ENCODE results near the gene ACOT7. TPM values are rescaled to one million over a fixed set of nuclear protein-coding genes. Genes with fewer than 3 reads are reported as not detected.

ACOT7 gene
- total RNA-seq, 1 donor from 2014 or later = 12.7 TPM

DNA sequence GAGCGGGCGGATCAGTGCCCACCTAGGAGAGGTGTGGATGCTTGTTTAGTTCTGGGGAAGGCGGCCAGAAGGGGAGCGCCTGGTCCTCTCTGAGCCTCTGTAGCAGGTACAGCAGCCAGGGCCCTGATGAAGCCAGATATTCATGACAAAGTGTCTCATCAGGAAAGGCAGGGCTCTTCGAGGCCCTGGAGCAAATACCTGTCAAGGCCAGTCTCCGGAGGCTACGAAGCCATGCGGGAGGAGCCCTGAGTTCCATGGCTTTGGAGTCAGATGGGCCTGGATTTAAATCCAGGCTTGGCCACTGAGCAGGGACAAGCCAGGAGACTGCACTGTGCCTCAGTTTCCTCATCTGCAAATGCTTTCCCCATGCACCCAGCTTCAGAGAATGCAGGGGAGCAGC lies 107.3 kb downstream of the ACOT7 start:
- TF ChIP-seq, protein P1, sequence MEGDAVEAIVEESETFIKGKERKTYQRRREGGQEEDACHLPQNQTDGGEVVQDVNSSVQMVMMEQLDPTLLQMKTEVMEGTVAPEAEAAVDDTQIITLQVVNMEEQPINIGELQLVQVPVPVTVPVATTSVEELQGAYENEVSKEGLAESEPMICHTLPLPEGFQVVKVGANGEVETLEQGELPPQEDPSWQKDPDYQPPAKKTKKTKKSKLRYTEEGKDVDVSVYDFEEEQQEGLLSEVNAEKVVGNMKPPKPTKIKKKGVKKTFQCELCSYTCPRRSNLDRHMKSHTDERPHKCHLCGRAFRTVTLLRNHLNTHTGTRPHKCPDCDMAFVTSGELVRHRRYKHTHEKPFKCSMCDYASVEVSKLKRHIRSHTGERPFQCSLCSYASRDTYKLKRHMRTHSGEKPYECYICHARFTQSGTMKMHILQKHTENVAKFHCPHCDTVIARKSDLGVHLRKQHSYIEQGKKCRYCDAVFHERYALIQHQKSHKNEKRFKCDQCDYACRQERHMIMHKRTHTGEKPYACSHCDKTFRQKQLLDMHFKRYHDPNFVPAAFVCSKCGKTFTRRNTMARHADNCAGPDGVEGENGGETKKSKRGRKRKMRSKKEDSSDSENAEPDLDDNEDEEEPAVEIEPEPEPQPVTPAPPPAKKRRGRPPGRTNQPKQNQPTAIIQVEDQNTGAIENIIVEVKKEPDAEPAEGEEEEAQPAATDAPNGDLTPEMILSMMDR (IDR thresholded peaks at IDR 0.05) = no peak
- H3K36me3 Mint-ChIP-seq (ENCODE audit: low read depth) = no peaks in the 10 kb centered on the region
- H3K27me3 Mint-ChIP-seq = no peaks in the 10 kb centered on the region
- ATAC-seq (ENCODE audit: low read depth) (no peak), DNase-seq (no peak)
- H3K4me1 Mint-ChIP-seq = peaks cover 6% of the 10 kb centered on the region
- intact Hi-C loops (cut with micrococcal nuclease) = no loop called here
- no peak overlapping the region for H3K27ac Mint-ChIP-seq
- ChIA-PET CTCF (no interaction called here), POLR2A (no interaction called here)
- no peaks in the 10 kb centered on the region for H3K9me3 Mint-ChIP-seq
- no peak overlapping the region for H3K4me3 Mint-ChIP-seq

DNA sequence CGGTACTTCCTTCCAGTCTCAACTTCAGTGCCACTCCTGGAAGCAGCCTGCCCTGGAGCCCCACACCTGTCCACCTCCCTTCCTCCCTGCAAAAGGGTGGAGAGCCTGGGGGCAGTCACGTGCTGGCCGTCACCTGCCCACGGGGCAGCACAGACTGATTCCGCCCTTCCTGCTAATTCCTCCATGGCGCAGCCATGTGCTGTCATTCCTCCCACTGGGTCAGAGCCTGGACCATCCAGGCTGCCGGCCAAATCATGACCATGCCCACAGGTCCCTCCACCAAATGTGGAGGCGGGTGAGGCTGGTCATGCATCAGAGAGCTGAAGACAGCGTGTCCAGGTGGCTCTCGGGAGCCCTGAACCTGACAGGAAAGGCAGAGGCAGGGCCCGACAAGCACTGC lies 108.2 kb downstream of the ACOT7 start:
- TF ChIP-seq, protein P1 (IDR thresholded peaks at IDR 0.05) = no peak
- Mint-ChIP-seq H3K36me3 (ENCODE audit: low read depth) (no peaks in the 10 kb centered on the region), H3K27me3 (no peaks in the 10 kb centered on the region), H3K4me3 (no peak overlapping the region), H3K9me3 (no peaks in the 10 kb centered on the region), H3K4me1 (no peaks in the 10 kb centered on the region), H3K27ac (no peak overlapping the region)
- no peak for DNase-seq
- ATAC-seq (ENCODE audit: low read depth) = no peak
- ChIA-PET POLR2A (no interaction called here), CTCF (no interaction called here)
- intact Hi-C loops (cut with micrococcal nuclease) = no loop called here

DNA sequence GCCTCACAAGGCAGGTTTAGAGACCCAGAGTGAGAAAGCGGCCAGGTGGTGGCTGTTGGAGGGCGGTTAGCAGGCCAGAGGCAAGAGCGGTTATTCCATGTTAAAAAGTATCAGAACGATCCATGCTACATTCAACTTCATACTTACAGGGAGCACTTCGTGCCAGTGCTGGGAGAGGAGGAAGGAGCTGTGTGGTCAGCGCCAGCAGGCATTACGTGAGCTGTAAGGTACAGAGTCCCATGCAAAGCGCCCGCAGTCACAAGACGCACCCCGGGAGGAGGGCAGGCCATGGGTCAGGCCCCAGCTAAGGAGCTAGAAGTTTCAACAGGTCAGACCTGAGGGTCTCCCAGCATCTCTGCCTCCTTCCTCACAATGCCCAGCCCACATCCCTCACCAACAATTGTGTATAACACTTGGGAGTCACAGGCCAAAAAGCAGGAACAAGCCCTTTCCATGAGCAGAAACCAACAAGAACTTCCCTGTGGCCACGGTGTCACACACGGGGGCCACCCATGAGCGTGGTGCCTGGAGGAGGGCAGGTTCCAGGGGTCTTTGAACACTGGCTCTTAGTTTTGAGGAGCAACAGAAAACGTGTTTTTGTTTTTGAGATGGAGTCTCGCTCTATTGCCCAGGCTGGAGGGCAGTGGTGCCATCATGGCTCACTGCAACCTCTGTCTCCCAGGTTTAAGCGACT lies 110.8 kb downstream of the ACOT7 start:
- no peak overlapping the region for H3K4me3 Mint-ChIP-seq
- no peaks in the 10 kb centered on the region for H3K4me1 Mint-ChIP-seq
- no peaks in the 10 kb centered on the region for H3K36me3 Mint-ChIP-seq (ENCODE audit: low read depth)
- H3K9me3 Mint-ChIP-seq = no peaks in the 10 kb centered on the region
- DNase-seq = no peak
- POLR2A ChIA-PET = no interaction called here
- no peak overlapping the region for H3K27ac Mint-ChIP-seq
- ATAC-seq (ENCODE audit: low read depth) = no peak
- intact Hi-C loops (cut with micrococcal nuclease) = no loop called here
- CTCF ChIA-PET = no interaction called here
- H3K27me3 Mint-ChIP-seq = no peaks in the 10 kb centered on the region
- TF ChIP-seq, protein P1 (IDR thresholded peaks at IDR 0.05) = no peak

DNA sequence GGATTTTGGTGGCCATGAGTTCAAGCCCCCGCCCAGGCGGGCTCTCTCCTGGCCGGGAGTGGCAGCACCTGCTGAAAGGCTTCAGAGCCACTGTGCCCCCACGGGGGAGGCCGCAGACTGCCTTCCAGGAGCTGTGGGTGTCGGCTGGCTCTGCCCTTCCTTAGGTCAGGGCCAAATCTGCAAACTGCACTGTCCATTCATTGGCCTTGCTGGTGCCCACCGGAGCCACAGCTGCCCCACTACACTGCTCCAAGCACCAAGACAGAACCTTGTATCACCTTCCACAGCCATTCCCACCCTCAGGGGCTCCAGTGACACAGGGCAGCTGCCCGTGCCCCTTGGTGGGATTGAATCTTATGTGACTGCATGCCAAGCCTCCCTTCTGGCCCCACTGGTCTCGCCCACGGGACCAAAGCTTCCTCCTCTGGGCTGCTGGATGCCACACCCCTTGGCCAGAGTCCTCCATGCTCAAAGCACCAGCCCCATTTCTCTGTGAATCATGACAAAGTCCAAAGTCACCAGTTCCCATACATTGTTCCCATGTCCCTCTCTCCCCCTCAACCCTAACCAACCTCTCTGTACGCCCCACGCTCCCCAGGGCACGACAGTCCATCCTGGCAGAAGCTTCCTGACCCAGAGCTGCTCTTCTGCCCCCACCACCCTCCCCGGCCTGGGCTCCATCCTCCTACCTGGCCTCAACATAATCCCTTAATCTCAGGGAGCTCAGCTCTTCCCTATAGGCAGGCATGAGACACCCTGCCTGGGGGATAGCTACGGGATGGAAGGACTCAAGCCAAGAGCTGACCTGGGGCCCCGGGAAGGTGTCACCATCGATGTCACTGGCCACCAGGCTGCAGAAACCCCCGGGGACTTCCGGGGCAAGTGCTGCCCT lies 111.8 kb downstream of the ACOT7 start:
- H3K4me1 Mint-ChIP-seq = no peaks in the 10 kb centered on the region
- H3K9me3 Mint-ChIP-seq = no peaks in the 10 kb centered on the region
- intact Hi-C loops (cut with micrococcal nuclease) = no loop called here
- ATAC-seq (ENCODE audit: low read depth) (no peak), DNase-seq (no peak)
- H3K36me3 Mint-ChIP-seq (ENCODE audit: low read depth) = no peaks in the 10 kb centered on the region
- POLR2A ChIA-PET = no interaction called here
- H3K27me3 Mint-ChIP-seq = no peaks in the 10 kb centered on the region
- no peak overlapping the region for H3K4me3 Mint-ChIP-seq
- no peak overlapping the region for H3K27ac Mint-ChIP-seq
- CTCF ChIA-PET = no interaction called here
- TF ChIP-seq, protein P1 (IDR thresholded peaks at IDR 0.05) = no peak

DNA sequence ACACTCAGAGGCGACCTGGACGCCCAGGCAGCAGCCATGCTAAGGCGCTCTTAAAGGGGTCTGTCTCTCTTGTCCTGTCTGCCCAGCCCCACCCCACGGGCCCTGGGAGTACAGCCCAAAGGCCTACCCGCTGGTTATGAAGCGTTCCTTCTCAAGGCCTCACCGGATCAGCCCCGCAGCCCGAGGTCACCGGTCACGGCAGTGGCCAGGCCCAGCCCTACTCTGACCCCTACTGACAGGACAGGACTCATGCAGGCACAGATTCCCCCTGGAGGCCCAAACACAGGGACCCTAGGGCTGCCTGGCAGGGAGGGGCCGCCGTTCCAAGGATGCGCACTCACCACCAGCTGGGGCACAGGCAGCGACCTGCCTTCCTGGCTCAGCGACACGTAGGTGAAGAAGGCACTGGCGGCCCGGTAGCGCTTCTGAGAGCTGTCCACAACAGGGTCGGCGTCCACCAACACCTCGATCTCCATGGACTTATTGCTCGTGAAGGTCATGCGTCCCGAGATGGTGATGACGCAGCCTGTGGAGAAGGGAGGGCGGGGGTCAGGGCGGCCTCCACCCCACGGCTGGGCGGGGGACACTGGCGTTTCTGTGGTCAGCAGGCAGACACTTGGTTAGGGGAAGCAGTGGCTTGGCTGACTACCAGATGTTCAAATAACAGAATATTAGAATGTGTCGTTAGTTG lies 112.7 kb downstream of the ACOT7 start:
- H3K27ac Mint-ChIP-seq = no peak overlapping the region
- H3K4me1 Mint-ChIP-seq = no peaks in the 10 kb centered on the region
- H3K9me3 Mint-ChIP-seq = no peaks in the 10 kb centered on the region
- H3K36me3 Mint-ChIP-seq (ENCODE audit: low read depth) = no peaks in the 10 kb centered on the region
- POLR2A ChIA-PET = no interaction called here
- H3K27me3 Mint-ChIP-seq = no peaks in the 10 kb centered on the region
- DNase-seq (no peak), ATAC-seq (ENCODE audit: low read depth) (no peak)
- CTCF ChIA-PET = no interaction called here
- TF ChIP-seq, protein P1 (IDR thresholded peaks at IDR 0.05) = no peak
- H3K4me3 Mint-ChIP-seq = no peak overlapping the region
- intact Hi-C loops (cut with micrococcal nuclease) = no loop called here
